ENCODE results near the gene MYO9B.

DNA sequence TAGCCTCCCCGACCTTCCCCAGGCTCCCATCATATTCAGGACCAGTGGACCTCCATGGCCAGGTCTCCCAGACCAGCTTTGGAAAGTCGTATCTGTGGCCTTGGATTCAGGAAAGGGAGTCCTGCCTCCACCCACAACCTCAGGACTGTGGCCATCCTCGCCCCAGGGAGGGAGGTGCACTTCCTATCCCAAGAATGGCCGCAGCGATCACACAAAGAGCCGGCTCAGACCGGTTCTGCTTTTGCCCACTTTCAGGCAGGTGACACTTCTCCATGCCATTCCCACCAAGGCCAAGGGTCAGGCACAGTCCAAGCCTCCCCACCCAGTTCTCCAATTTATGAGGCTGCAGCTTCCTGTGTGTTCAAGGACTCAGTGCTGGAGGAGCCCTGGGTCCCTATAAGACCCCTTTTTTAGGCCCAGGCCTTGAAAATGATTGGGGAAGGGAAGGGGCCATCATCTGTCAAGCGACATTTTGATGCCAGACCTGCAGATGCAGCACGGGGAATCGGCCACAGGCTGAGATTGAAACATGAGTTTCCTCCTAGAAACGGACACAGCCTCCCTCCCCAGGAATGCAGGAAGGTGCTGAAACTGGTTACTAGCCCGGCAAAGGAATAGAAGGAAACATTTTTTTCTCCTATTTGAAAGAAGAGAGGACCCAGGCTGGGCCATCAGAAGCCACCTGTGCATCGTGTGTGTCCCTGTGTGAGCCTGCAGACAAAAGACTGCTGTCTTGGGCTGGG lies 74.0 kb downstream of the MYO9B start:
- TF ChIP-seq, protein P1, sequence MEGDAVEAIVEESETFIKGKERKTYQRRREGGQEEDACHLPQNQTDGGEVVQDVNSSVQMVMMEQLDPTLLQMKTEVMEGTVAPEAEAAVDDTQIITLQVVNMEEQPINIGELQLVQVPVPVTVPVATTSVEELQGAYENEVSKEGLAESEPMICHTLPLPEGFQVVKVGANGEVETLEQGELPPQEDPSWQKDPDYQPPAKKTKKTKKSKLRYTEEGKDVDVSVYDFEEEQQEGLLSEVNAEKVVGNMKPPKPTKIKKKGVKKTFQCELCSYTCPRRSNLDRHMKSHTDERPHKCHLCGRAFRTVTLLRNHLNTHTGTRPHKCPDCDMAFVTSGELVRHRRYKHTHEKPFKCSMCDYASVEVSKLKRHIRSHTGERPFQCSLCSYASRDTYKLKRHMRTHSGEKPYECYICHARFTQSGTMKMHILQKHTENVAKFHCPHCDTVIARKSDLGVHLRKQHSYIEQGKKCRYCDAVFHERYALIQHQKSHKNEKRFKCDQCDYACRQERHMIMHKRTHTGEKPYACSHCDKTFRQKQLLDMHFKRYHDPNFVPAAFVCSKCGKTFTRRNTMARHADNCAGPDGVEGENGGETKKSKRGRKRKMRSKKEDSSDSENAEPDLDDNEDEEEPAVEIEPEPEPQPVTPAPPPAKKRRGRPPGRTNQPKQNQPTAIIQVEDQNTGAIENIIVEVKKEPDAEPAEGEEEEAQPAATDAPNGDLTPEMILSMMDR (IDR thresholded peaks at IDR 0.05), result no peak
- no peak for TF ChIP-seq POLR2A (IDR thresholded peaks at IDR 0.05)
- no peak for TF ChIP-seq EP300 (IDR thresholded peaks at IDR 0.05)
- TF ChIP-seq POLR2AphosphoS5 (IDR thresholded peaks at IDR 0.05), result no peak

Measured in sigmoid colon (tissue), 4 donors.